SU-DHL-6 (cell line): ENCODE measurements around the gene ARID4A.
"Not testable (repeated sequence)": the region's sequence is repeated elsewhere in the genome, so short reads cannot be mapped to it uniquely, and the experiment has no call there.

Experiments used
- H2AFZ ChIP-seq: fragments of 200-600 bp; sonication (generic); 2 replicates; pipeline ENCODE4 v1.6.1; 2014; ENCODE audit warnings: low read depth, mild to moderate bottlenecking, moderate library complexity, mixed read lengths, antibody characterized with exemption, low read length; ENCODE audit not compliant: severe bottlenecking
- H3F3A ChIP-seq: fragments of 200-600 bp; shearing (Covaris generic); 2 replicates; pipeline ENCODE4 v1.6.0; 2016; ENCODE audit warnings: antibody characterized with exemption, mild to moderate bottlenecking; ENCODE audit not compliant: insufficient read depth
- H3K27ac ChIP-seq: fragments of 200-600 bp; sonication (generic); 2 replicates; pipeline ENCODE4 v1.5.1; 2016; ENCODE audit warnings: low read depth, mild to moderate bottlenecking, low read length, moderate library complexity, mixed read lengths
- H3K27me3 ChIP-seq: fragments of 200-600 bp; sonication (generic), shearing (Covaris generic); 2 replicates; pipeline ENCODE4 v1.6.0; 2014; ENCODE audit warnings: mild to moderate bottlenecking, low read length
- H3K36me3 ChIP-seq: fragments of 200-600 bp; sonication (generic); 2 replicates; pipeline ENCODE4 v1.6.1; 2014; ENCODE audit warnings: mild to moderate bottlenecking, low read length, mixed read lengths
- H3K4me2 ChIP-seq: fragments of 300-600, 200-600 bp; shearing (Covaris generic), sonication (generic); 2 replicates; pipeline ENCODE4 v1.6.0; 2014; ENCODE audit warnings: low read length, low read depth, mild to moderate bottlenecking; ENCODE audit not compliant: poor library complexity, severe bottlenecking
- H3K4me3 ChIP-seq: fragments of 200-600 bp; sonication (generic); 2 replicates; pipeline ENCODE4 v1.5.1; 2014; ENCODE audit warnings: antibody characterized with exemption, low read length, mild to moderate bottlenecking, mixed read lengths; ENCODE audit not compliant: insufficient read depth, poor library complexity, severe bottlenecking
- H3K79me2 ChIP-seq: fragments of 200-600 bp; sonication (generic); 2 replicates; pipeline ENCODE4 v1.6.1; 2014; ENCODE audit warnings: mild to moderate bottlenecking, low read length, moderate library complexity; ENCODE audit not compliant: insufficient read depth
- H3K9ac ChIP-seq: fragments of 200-600 bp; sonication (generic); 2 replicates; pipeline ENCODE4 v1.7.0; 2014; ENCODE audit warnings: mild to moderate bottlenecking, low read length
- H3K9me2 ChIP-seq: fragments of 200-600 bp; sonication (generic); replicated peaks from 2 replicates; pipeline ENCODE4 v1.6.1; 2014; ENCODE audit warnings: low read length; ENCODE audit not compliant: insufficient read depth
- H3K9me3 ChIP-seq: fragments of 200-600 bp; sonication (generic); 2 replicates; pipeline ENCODE4 v1.6.1; 2014; ENCODE audit warnings: low read length, mixed read lengths; ENCODE audit not compliant: insufficient read depth
- H4K20me1 ChIP-seq: fragments of 200-600 bp; sonication (generic); 2 replicates; pipeline ENCODE4 v1.6.1; 2014; ENCODE audit warnings: low read depth, mild to moderate bottlenecking, antibody characterized with exemption, low read length, moderate library complexity, mixed read lengths
- CTCF ChIP-seq: fragments of 200-600 bp; sonication (generic); IDR thresholded peaks from one replicate; pipeline ENCODE4 v1.5.1; 2017; ENCODE audit warnings: antibody characterized with exemption, mild to moderate bottlenecking, low read length, moderate library complexity; ENCODE audit not compliant: insufficient read depth, poor library complexity, severe bottlenecking
- EZH2phosphoT487 ChIP-seq: fragments of 200-600 bp; sonication (generic), shearing (Covaris generic); conservative IDR thresholded peaks from 2 replicates; pipeline ENCODE4 v1.6.1; 2018; ENCODE audit warnings: mild to moderate bottlenecking, antibody characterized with exemption, low read length, moderate library complexity, mixed read lengths

The ARID4A gene

GRCh38 chr14:58356268-58356667 lies 57.9 kb downstream of the ARID4A start:
- Histone ChIP-seq H3K9ac (no peak overlapping the region), H3F3A (peaks cover 9% of the 10 kb centered on the region; the same call in 1 of the 2 replicates), H2AFZ (no peak overlapping the region), H3K79me2 (no peaks in the 10 kb centered on the region), H3K36me3 (peaks cover 31% of the 10 kb centered on the region), H3K9me2 (no peaks in the 10 kb centered on the region), H3K27me3 (no peaks in the 10 kb centered on the region), H3K27ac (no peak overlapping the region), H3K9me3 (no peaks in the 10 kb centered on the region), H4K20me1 (no peaks in the 10 kb centered on the region), H3K4me3 (no peak overlapping the region), H3K4me2 (no peak overlapping the region)
- TF ChIP-seq EZH2phosphoT487 = no peak
- TF ChIP-seq CTCF = no peak

- H3K27me3 ChIP-seq, H3K4me3 ChIP-seq, H3F3A ChIP-seq, H3K9me2 ChIP-seq, H3K9me3 ChIP-seq, H3K4me2 ChIP-seq, H3K9ac ChIP-seq, H4K20me1 ChIP-seq, H2AFZ ChIP-seq, H3K27ac ChIP-seq, H3K79me2 ChIP-seq: not testable (repeated sequence)
- H3K36me3 ChIP-seq = peaks cover 32% of the 10 kb centered on the region; the same call in 1 of the 2 replicates
Observed at GRCh38 chr14:58362272-58362671, 63.9 kb downstream of the ARID4A start.

- Histone ChIP-seq H3K9me3 (no peaks in the 10 kb centered on the region), H3K79me2 (no peaks in the 10 kb centered on the region), H3K36me3 (peaks cover 34% of the 10 kb centered on the region; the same call in 1 of the 2 replicates), H4K20me1 (no peaks in the 10 kb centered on the region), H3F3A (peaks cover 8% of the 10 kb centered on the region; the same call in 1 of the 2 replicates), H3K4me2 (no peak overlapping the region), H3K4me3 (no peak overlapping the region), H3K27ac (no peak overlapping the region), H2AFZ (no peak overlapping the region), H3K9me2 (no peaks in the 10 kb centered on the region), H3K27me3 (no peaks in the 10 kb centered on the region), H3K9ac (no peak overlapping the region)
- TF ChIP-seq CTCF (peak; percentile 23), EZH2phosphoT487 (no peak)
Observed at GRCh38 chr14:58362798-58363412, 64.5 kb downstream of the ARID4A start.

- no peaks in the 10 kb centered on the region for H3K79me2 ChIP-seq
- H3K4me3 ChIP-seq = no peak overlapping the region
- no peaks in the 10 kb centered on the region for H3K9me2 ChIP-seq
- H3K4me2 ChIP-seq = no peak overlapping the region
- H3K36me3 ChIP-seq = peaks cover 44% of the 10 kb centered on the region; the same call in 1 of the 2 replicates
- H4K20me1 ChIP-seq = no peaks in the 10 kb centered on the region
- H2AFZ ChIP-seq = no peak overlapping the region
- H3K9me3 ChIP-seq = no peaks in the 10 kb centered on the region
- TF ChIP-seq CTCF (no peak), EZH2phosphoT487 (no peak)
- H3K27me3 ChIP-seq = no peaks in the 10 kb centered on the region
- H3F3A ChIP-seq = peaks cover 8% of the 10 kb centered on the region; the same call in 1 of the 2 replicates
- no peak overlapping the region for H3K9ac ChIP-seq
- H3K27ac ChIP-seq = no peak overlapping the region
Observed at GRCh38 chr14:58364316-58364715, 66.0 kb downstream of the ARID4A start.
